ENCODE results near the gene RNF114.
A peak's percentile ranks its signal among the peaks of the same experiment; 100 is the strongest.

Gene RNF114

GRCh38 chr20:49978685-49979029, 42.5 kb downstream of the RNF114 start:
- H3K4me3 ChIP-seq (ENCODE audit: control insufficient read depth, low read depth, low read length): no peak overlapping the region
- no peak for TF ChIP-seq CTCF (IDR thresholded peaks at IDR 0.05; ENCODE audit: control insufficient read depth, insufficient read depth, low read depth, low read length, missing control alignments)
- DNase-seq (ENCODE audit: low read depth): no peak

- TF ChIP-seq CTCF (IDR thresholded peaks at IDR 0.05; ENCODE audit: control insufficient read depth, insufficient read depth, low read depth, low read length, missing control alignments): peak; percentile 90
- DNase-seq (ENCODE audit: low read depth): no peak
- H3K4me3 ChIP-seq (ENCODE audit: control insufficient read depth, low read depth, low read length): peak overlapping the region; percentile 14; the same call in 1 of the 2 replicates
Measured at GRCh38 chr20:49979030-49979832, 43.0 kb downstream of the RNF114 start.

GRCh38 chr20:49980140-49981008, 44.2 kb downstream of the RNF114 start:
- DNase-seq (ENCODE audit: low read depth): no peak
- TF ChIP-seq CTCF (IDR thresholded peaks at IDR 0.05; ENCODE audit: control insufficient read depth, insufficient read depth, low read depth, low read length, missing control alignments): no peak
- no peak overlapping the region for H3K4me3 ChIP-seq (ENCODE audit: control insufficient read depth, low read depth, low read length)

- DNase-seq (ENCODE audit: low read depth): no peak
- no peak for TF ChIP-seq CTCF (IDR thresholded peaks at IDR 0.05; ENCODE audit: control insufficient read depth, insufficient read depth, low read depth, low read length, missing control alignments)
- no peak overlapping the region for H3K4me3 ChIP-seq (ENCODE audit: control insufficient read depth, low read depth, low read length)
Measured at GRCh38 chr20:49981218-49982071, 45.2 kb downstream of the RNF114 start.

GRCh38 chr20:49982072-49982345, 45.8 kb downstream of the RNF114 start:
- TF ChIP-seq CTCF (IDR thresholded peaks at IDR 0.05; ENCODE audit: control insufficient read depth, insufficient read depth, low read depth, low read length, missing control alignments): no peak
- DNase-seq (ENCODE audit: low read depth): no peak
- H3K4me3 ChIP-seq (ENCODE audit: control insufficient read depth, low read depth, low read length): no peak overlapping the region

- H3K4me3 ChIP-seq (ENCODE audit: control insufficient read depth, low read depth, low read length): peak within 1 kb of the TSS; percentile 89
- peak; percentile 41 for DNase-seq (ENCODE audit: low read depth)
- peak; percentile 25 for TF ChIP-seq CTCF (IDR thresholded peaks at IDR 0.05; ENCODE audit: control insufficient read depth, insufficient read depth, low read depth, low read length, missing control alignments)
Measured at GRCh38 chr20:49982346-49983122, 46.3 kb downstream of the RNF114 start, which contains the start of gene SNAI1. TSS of gene SNAI1 (plus strand) at chr20:49982980. CDS start at chr20:49983060, 80 bp downstream.

Measured in AG09309 (cell line).